ENCODE data around the gene PBX2. TPM values are rescaled to one million over a fixed set of nuclear protein-coding genes. Genes with fewer than 3 reads are reported as not detected.
A peak's percentile ranks its signal among the peaks of the same experiment; 100 is the strongest.

The PBX2 gene
- total and polyA plus RNA-seq, 10 of the 15 experiments (the other 5 are each of a cell fraction or from before 2014, with no cell fraction given), result 0.84 to 66.5 (median 20.6) TPM

DNA sequence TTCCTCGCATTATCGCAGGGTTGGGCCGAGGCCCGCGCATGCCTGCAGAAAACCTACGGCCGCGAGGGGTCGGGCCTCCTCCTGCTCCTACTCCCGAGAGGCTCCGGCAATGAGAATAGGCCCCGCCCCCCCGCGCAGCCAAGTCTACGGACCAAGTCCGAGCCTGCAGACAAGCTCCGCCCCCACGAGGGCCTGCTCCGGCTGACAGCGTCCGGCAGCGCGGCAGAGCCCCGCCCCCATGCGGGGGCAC, 5.6 kb upstream of the PBX2 start (continued):
- TF ChIP-seq, protein P1, sequence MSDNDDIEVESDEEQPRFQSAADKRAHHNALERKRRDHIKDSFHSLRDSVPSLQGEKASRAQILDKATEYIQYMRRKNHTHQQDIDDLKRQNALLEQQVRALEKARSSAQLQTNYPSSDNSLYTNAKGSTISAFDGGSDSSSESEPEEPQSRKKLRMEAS (IDR thresholded peaks at IDR 0.05; ENCODE audit: low read depth, low read length), result 0 out of 2 replicates have a peak, but pooled peaks have one; percentile 85
- peak; percentile 65 for TF ChIP-seq MXI1 (IDR thresholded peaks at IDR 0.05; ENCODE audit: low read depth, low read length)
- no peak for TF ChIP-seq RFX5 (IDR thresholded peaks at IDR 0.05; ENCODE audit: low read depth, low read length)
- 0 out of 2 replicates have a peak, but pooled peaks have one; percentile 5 for TF ChIP-seq SMC3 (IDR thresholded peaks at IDR 0.05; ENCODE audit: borderline replicate concordance, low read length)
- 0 out of 2 replicates have a peak, but pooled peaks have one; percentile 75 for TF ChIP-seq CHD2 (IDR thresholded peaks at IDR 0.05; ENCODE audit: borderline replicate concordance, low read depth, low read length)

DNA sequence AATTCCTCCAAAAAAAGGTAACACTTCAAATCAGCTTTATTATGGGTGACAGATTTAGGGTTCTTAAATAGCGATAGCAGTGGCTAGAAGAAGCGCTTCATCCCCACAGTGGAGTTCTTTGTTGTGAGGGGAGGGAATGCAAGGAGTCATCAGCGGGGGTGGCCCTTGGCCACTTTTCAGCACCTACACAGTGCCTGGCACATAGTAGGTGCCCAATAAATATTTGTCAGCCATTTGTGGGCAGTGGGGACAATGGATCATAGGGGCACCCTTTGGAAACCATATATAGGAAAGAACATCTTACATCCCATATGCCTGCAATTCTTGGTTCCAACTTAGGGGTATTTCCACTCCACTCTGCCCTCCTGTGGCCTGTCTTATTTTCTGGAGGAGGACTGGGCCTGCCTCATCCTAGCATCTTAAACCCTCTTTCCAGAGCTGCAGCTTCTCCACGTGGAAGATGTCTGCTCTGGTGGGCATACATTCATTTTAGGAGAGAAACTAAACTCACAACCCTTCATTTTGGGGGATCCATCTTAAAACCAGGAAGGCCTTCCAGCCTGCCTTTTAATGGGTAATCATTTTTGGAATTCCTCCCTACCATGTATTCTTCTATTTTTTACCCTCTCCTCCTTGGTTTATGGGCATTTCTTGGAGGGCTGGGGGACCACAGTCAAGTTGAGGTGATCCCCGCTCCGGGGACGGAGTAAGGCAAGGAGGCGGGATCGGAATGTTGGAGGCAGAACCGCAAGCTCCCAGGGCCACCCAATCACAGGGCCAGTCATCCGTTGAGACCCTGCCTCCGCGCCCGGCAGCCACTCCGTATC, 5.0 kb upstream of the PBX2 start:
- Histone ChIP-seq H3K27me3 (replicated peaks in 1 of 2; ENCODE audit: control insufficient read depth in 2 of 2, insufficient read depth in 2 of 2, low read length in 1 of 2) (no peaks in the 10 kb centered on the region), H3K9me3 (replicated peaks; ENCODE audit: control insufficient read depth, insufficient read depth, low read length) (no peaks in the 10 kb centered on the region), H3K36me3 (ENCODE audit: control insufficient read depth in 2 of 2, insufficient read depth in 2 of 2, low read length in 1 of 2) (no peaks in the 10 kb centered on the region; a peak in 1 of 4 replicates), H4K20me1 (ENCODE audit: control insufficient read depth, insufficient read depth) (no peaks in the 10 kb centered on the region), H3K9ac (ENCODE audit: control insufficient read depth, insufficient read depth, low read length) (peak overlapping the region; percentile 78), H3K79me2 (ENCODE audit: control insufficient read depth, insufficient read depth, low read length) (peaks cover 35% of the 10 kb centered on the region), H3K27ac (ENCODE audit: control insufficient read depth, insufficient read depth) (peak overlapping the region; percentile 86), H3K4me1 (ENCODE audit: control insufficient read depth, insufficient read depth, low read length) (peaks cover 26% of the 10 kb centered on the region), H3K4me3 (peak overlapping the region; percentile 80), H3K4me2 (ENCODE audit: control insufficient read depth, insufficient read depth) (peak overlapping the region; percentile 93), H2AFZ (ENCODE audit: control insufficient read depth, low read depth, low read length) (peak overlapping the region; percentile 51)
- 15% methylated on average over 15 of the region's 15 CpGs for WGBS (ENCODE audit: insufficient coverage, insufficient replicate concordance, low lambda C conversion rate, missing lambda C conversion rate)
- intact Hi-C loops (cut with micrococcal nuclease; ENCODE audit: unreplicated experiment) (loop anchor here (1.0 to 5.0 kb wide), 2 partner anchors 42 to 76 kb away; no protein-coding TSS in a partner anchor), in situ Hi-C loops (cut with MboI) (no loop called here)
- DNase-seq (ENCODE audit: low read depth, low spot score) (no peak), ATAC-seq (peak; percentile 5; the same call in 1 of the 3 replicates), FAIRE-seq (no peak)
- RAD21 ChIA-PET (ENCODE audit: unreplicated experiment), result interaction anchor here (0.7 to 1.8 kb wide), 20 partner anchors 12 to 658 kb away, joined by 3 to 17 read pairs (median 4); partner anchors contain the start of genes AGPAT1, ATF6B, CLIC1 and DXO
- SMC1A ChIA-PET (ENCODE audit: uncharacterized antibody, unreplicated experiment), result interaction anchor here (0.6 to 1.9 kb wide), 11 partner anchors 7 to 236 kb away, joined by 3 to 17 read pairs (median 3); partner anchors contain the start of genes AGPAT1, ATF6B, FKBPL and NELFE
- POLR2A ChIA-PET, result interaction anchor here (0.6 to 6.6 kb wide), 22 partner anchors 10 to 1351 kb away, joined by 3 to 69 read pairs (median 4); partner anchors contain the start of genes AGPAT1, ATF6B, EGFL8 and FKBPL
- CTCF ChIA-PET, result interaction anchor here (0.6 to 4.2 kb wide), 20 partner anchors 7 to 643 kb away, joined by 3 to 35 read pairs (median 4); partner anchors contain the start of genes AGPAT1, ATF6B, EGFL8 and FKBPL
- BruUV-seq (replicated peaks), result TSS peak; percentile 70
- no peak for TF ChIP-seq ZNF274 (IDR thresholded peaks at IDR 0.05; ENCODE audit: insufficient read depth, insufficient read length)
- no peak for TF ChIP-seq MYC (IDR thresholded peaks at IDR 0.05; ENCODE audit: insufficient read depth, insufficient read length, insufficient replicate concordance, low read length, severe bottlenecking)
- peak; percentile 96; the same call in 1 of the 2 replicates for TF ChIP-seq HDGF (IDR thresholded peaks at IDR 0.05)
- TF ChIP-seq PML (IDR thresholded peaks at IDR 0.05; ENCODE audit: low read length), result no peak
- TF ChIP-seq, protein P2, sequence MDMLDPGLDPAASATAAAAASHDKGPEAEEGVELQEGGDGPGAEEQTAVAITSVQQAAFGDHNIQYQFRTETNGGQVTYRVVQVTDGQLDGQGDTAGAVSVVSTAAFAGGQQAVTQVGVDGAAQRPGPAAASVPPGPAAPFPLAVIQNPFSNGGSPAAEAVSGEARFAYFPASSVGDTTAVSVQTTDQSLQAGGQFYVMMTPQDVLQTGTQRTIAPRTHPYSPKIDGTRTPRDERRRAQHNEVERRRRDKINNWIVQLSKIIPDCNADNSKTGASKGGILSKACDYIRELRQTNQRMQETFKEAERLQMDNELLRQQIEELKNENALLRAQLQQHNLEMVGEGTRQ (IDR thresholded peaks at IDR 0.05; ENCODE audit: borderline replicate concordance, low read depth, low read length), result no peak
- TF ChIP-seq ATF7 (IDR thresholded peaks at IDR 0.05; ENCODE audit: low read depth), result no peak
- TF ChIP-seq NBN (IDR thresholded peaks at IDR 0.05), result peak; percentile 81
- TF ChIP-seq CHD2 (IDR thresholded peaks at IDR 0.05; ENCODE audit: borderline replicate concordance, low read depth, low read length), result no peak
- TF ChIP-seq, protein P3, sequence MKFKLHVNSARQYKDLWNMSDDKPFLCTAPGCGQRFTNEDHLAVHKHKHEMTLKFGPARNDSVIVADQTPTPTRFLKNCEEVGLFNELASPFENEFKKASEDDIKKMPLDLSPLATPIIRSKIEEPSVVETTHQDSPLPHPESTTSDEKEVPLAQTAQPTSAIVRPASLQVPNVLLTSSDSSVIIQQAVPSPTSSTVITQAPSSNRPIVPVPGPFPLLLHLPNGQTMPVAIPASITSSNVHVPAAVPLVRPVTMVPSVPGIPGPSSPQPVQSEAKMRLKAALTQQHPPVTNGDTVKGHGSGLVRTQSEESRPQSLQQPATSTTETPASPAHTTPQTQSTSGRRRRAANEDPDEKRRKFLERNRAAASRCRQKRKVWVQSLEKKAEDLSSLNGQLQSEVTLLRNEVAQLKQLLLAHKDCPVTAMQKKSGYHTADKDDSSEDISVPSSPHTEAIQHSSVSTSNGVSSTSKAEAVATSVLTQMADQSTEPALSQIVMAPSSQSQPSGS (IDR thresholded peaks at IDR 0.05; ENCODE audit: low read length), result no peak
- TF ChIP-seq POLR2A (IDR thresholded peaks at IDR 0.05; ENCODE audit: low read depth, low read length), result no peak
- TF ChIP-seq SMARCA5 (IDR thresholded peaks at IDR 0.05), result peak; percentile 91
- no peak for TF ChIP-seq TCF12 (IDR thresholded peaks at IDR 0.05; ENCODE audit: low read depth, low read length)
